NCI-H2029 treated with DMSO at 0.1 percent for 48 hours (cell line): Measurements from ENCODE around the gene PIGM.
"Not testable (repeated sequence)": the region's sequence is repeated elsewhere in the genome, so short reads cannot be mapped to it uniquely, and the experiment has no call there.

Experiments
- DNase-seq: peaks from one replicate; lab custom pipeline; 2025; lab: John Stamatoyannopoulos, UW

PIGM gene

DNA sequence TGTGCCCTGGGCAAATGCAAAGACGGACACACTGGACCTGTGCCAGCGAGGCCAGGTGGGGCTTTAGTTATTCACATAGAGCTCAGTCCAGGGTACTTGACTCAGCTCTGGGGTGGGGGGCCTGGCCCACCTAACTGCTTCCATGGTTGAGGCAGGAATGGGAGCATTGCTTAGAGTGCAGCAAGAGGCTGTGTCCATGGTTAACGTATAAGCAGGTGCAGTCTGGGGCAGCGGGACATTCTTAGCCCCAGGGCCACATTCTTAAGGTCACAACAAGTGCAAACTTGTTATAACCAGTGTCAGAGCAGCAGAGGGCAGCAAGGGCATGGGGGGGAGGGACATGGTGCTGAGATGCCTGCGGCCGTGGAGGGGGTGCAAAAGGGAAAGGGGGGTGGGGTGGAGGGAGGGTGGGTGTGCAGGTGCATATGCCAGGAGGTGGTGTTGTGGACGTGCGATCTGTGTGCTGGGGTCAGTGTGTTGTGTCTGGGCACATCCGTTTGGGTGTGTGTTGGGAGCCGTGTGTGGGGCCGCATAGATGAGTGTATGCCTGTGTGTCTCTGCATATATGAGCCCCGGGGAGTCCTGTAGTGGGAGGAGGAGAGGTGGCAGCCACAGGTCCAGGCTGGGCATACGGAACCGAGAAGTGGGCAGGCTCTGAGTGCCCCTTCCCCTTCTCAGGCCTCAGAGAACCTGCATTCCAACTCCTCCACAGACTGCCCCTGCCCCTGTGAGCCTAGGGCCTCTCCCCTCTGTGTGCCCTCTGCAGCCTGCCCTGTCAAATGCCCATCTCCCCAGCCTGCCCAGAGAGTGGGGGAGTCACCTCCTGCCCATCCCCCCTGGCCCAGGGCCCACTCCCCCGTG, 29.8 kb upstream of the PIGM start:
- DNase-seq: no peak

DNA sequence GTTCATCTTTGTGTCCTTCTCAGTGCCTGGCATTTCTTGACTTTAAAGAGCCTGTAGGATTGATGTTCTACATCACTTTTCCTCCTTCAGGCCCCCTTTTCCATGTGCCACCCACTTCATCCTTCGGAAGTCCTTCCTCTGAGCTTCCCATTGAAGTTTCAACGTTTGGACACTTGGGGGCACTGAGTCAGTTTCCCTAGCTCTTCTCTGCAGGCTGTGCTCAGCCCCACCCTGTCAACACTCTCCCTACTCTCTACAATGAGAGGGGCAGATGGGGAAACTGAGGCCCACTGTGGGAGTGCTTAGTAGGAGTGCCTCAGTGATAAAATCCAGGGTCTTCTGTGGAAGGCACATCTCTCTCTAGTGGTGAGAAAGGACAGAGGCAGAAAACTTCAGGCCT, 26.3 kb upstream of the PIGM start:
- DNase-seq: no peak

DNA sequence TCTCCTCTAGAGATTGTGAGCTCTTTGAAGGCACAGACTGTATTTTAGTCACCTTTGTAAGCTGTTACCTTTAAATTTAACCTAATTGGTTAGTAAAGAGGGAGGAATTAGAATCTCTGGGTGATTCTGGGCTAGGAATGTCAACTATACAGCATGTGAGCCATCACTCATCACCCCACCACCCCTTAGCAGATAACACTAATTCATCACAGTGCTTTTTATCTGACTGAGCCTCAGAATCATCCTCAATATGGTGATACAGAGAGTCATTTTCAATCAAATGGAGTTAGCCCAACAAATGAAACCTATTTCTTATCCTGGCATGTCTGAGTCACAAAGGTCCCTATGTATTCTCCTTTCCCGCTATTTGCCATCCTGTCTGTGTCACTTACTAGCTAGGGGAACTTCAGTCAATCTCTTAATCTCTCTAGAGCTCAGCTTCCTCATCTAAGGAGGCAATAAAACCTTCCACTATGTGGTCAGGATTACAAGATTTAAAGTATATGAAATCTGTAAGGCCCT, 24.9 kb upstream of the PIGM start:
- DNase-seq: no peak

DNA sequence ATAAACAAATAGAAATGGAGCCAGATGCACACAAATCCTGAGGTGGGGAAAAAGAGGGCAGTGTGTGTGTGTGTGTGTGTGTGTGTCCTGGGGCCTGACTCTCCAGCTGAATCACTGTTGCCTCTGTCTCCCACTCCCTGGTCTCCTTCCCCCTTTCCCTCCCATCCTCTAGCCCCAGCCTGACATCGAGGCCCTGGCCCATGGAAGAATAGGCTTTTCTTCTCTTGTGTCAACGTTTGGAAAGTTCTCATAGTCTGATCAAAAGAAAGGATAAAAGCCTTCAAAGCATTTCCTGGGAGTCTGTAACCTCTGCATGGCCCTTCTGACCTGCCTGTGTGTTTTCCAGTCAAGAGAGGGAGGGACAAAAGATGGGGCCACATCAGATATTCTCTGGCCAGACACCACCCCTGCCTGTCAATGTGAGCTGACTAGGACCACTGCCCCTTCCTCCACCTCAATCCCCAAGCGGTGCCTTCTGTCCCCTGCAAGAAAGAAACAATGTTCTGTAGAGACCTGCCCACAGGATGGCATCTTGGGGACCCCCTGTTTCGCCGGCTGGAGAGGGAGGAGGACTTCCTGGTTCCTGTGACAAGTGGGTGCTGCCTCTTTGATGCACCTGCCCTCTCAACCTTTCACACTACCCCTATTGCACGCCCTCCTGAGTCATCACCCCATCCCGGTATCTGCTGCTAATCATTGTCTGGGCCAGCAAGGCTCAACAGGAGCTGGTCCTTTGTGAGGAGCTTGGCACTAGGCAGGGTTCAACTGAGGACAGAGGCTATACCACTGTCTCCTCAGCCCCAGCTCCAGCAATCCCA, 22.0 kb upstream of the PIGM start:
- no peak for DNase-seq

DNA sequence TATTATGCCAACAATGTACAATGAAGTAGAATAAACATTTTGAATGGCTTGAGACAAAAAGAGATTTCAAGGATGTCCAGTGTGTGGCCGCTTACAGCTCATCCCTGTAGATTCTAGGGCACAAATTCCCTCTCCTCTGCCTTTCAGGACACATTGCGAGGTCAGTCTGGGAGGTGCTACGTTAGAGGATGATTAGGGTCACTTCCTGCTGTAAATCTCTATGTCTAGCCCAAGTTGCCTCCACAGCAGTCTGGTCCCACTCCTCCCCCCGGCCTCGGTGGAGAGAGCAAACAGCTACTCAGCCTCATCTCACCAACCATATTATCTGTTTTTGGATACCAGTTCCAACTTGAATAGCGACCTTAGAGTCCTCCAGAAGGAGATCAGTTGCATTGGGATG, 21.1 kb upstream of the PIGM start:
- no peak for DNase-seq

DNA sequence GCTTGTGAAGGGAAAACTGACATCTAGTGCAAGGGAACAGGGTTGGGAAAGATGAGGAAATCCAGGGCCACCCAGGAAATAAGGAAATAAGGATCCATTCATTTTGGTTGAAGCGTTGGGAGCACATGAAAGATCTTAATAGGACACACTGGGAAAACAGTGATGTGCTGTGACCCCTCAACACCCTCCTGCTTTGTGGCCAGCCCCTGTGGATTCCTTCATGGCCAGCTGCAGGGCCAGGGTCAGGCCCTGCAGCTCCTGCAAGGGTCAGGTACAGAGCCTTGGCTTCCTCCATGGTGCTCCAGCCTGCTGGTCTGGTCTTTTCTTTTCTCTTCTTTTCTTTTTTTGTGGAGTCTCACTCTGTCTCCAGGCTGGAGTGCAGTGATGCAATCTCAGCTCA, 18.8 kb upstream of the PIGM start:
- no peak for DNase-seq

DNA sequence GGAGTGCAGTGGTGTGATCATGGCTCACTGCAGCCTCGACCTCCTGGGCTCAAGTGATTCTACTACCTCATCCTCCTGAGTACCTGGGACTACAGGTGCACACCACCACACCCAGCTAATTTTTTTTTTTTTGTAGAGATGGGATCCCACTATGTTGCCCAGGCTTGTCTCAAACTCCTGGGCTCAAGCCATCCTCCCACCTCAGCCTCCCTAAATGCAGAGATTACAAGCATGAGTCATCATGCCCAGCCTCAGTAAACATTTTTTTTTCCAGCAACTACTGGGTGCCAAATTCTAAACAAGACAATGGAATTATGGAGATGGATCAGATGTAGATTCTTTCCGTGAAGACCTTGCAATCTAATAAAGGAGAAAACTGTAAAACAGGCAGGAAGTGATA, 18.4 kb upstream of the PIGM start:
- not testable (repeated sequence) for DNase-seq

DNA sequence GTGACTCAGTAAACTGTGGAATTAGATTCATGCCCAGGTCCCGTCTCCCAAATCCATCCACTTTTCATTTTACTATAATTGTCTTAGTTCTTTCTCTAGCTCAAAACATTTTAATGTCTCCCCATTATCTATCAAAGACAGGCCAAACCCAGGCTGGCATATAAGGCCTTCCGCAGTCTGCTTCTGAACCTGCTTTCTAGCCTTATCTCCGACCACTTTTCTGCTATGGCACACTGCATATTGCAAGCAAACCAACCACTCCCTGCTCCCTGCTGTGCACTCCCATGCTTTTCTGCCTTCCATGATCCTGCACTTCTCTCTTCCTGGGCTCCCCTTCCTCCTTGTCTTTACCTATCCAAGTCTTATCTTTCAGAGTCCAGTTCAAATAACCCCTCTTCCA, 17.3 kb upstream of the PIGM start:
- no peak for DNase-seq

DNA sequence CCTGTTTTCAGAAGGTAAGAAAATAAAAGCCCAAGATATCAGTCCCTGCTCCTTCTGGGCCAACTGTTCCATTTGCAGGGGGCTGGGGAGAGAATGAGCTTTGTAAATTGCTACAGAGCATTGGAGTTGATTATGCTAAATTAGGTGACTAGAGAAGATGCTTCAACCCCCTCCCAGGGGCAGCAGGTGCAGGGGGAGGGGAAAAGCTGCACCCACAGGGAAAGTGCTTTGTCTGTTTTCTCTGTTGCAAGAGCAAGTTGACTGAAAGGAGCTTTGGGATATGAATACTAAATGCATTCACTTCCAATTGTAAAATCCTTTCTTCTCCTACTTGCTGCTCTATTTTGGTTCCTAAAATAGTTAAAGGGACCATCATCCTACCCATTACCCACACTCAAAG, 16.5 kb upstream of the PIGM start:
- no peak for DNase-seq

DNA sequence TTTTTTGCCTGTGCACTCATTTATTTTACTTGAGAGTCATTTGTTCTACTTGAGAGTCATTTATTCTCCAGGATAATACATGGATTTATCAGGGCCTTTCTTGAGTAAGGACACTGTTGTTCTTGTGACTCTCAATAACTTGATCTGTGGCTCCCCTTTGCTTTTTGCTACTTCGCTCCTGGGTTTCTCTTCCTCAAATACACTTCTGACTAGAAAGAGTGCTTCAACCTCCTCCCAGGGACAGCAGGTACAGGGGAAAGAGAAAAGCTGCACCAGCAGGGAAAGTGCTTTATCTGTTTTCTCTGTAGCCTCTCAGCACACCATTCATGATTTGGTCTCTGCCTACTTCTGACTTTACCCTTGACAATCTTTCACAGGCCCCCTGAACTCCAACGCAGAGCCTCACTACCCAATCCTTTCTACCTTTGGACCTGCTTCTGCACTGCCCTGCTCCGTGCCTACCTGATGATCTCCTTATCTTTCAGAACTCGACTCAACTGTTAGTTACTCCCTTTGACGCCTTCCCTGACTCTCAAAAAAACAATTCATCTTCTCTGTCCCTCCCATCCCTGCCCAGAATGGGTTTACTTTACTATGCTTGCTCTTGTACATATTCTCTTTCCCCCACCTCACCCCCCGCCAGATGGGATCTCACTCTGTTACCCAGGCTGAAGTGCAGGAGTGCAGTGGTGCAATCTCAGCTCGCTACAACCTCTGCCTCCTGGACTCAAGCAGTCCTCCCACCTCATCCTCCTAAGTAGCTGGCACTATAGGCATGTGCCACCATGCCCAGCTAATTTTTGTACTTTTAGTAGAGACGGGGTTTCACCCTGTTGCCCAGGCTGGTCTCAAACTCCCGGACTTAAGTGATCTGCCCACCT, 15.6 kb upstream of the PIGM start:
- DNase-seq: no peak

DNA sequence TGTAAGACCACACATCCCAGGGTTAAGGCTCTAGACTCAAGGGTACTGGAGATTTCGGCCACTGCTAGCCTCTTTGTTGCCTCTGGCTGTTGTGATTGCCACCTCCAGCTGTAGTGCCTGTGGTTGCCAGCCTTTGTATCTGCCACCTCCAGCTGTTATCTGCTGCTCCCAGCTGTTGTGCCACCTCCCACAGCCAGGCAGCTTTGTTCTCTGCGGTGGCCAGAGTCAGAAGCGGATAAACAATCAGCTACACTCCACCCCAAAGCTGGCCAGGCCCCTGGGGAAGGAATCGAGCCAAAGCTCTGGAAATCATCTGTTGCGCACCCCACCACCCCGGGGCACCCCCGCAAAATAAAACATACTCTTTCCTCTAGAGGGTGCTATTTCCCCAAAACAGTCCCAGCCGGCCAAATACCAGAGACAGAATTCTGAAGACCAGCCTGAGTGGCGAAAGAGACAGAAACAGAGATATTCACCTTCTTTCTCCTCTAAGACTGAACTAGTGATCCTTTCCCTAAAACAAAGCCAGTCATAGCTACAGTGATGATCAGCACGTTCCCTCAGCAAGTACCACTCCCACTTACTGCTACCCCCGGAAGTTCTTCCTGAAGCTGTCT, 14.8 kb upstream of the PIGM start:
- DNase-seq: no peak

DNA sequence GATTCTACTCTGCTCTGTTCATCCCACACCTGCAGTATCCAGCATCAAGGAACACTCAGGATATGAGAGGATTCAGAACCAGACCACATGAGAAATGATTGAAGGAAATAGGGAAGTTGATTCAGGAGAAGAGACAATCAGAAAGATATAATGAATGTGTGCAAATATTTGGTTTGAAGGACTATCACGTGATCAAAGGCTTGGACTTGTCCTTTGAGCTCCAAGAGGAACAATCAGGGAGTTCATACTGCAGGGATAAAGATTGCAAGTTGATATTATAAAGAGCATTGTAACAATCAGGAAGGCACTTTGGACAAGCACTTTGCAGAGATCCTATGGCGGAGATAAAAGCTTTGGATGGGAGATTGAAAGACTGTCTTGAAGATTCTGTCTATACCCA, 13.9 kb upstream of the PIGM start:
- DNase-seq: no peak

DNA sequence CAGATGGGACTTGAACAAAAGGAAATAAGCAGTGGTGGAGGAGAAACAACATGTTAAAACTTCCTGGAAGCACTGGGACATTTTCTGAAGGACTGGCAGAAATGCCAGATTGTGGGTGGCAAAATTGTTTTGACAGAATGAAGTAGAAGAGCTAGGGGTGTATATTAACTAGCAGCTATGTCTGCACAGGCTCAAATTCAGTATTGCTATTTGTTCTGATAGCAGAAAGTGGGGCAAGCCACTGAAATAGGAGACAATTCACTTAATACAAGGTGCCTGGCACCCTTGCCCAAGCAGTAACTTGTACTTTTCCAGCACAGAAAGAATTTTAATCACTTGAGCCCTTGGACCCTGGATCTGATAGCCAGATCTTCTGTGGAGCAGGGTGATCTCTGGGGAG, 11.8 kb upstream of the PIGM start:
- no peak for DNase-seq

DNA sequence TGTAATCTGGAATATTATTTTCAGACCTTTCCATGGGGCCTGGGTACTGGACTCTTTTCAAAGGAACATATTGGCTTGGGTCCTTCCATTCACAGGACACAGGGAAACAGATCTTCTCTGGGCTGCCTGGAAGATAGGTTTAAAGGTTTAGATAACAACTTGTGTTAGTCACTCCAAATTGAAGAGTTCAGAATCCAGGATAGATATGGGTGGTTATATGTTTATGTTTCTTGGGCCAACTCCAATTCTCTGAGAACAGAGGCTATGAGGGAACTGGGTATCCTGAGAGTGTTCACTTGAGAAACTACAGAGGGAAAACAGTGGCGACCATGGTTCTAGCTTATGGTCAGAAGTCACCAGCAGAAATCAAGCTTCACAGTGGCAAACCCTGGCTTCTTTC, 8.7 kb upstream of the PIGM start:
- DNase-seq: no peak

DNA sequence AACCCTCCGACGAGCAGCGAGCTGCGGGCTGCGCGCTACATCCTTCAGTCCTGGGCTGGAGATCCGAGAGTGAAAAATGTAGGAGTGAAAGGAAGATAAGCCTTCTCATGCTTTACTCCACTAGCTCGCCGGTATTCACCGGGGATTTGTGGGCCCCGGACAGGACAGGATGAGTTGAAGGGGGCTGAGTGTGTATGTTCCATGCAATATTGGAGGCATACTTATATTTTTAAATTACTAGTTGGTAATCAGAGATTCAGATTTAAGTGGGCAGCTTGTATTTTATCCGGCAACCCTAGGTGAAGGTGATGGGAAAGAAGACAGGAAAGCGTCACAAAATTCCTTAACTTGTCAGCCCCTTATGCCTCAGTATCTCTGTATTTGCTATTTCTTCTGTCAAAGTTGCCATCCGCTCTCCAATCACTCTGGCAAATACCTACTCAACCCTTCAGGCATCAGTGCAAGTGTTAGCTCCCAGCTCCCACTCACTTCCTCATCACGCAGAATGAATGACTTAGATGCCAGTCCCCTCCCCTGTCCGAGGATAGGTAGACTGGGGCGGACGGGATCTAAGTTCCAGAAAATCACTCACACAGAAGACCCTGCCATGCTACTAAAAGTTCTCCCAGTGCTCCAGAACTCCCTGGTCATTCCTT, 503 bp upstream of the PIGM start:
- DNase-seq: no peak

DNA sequence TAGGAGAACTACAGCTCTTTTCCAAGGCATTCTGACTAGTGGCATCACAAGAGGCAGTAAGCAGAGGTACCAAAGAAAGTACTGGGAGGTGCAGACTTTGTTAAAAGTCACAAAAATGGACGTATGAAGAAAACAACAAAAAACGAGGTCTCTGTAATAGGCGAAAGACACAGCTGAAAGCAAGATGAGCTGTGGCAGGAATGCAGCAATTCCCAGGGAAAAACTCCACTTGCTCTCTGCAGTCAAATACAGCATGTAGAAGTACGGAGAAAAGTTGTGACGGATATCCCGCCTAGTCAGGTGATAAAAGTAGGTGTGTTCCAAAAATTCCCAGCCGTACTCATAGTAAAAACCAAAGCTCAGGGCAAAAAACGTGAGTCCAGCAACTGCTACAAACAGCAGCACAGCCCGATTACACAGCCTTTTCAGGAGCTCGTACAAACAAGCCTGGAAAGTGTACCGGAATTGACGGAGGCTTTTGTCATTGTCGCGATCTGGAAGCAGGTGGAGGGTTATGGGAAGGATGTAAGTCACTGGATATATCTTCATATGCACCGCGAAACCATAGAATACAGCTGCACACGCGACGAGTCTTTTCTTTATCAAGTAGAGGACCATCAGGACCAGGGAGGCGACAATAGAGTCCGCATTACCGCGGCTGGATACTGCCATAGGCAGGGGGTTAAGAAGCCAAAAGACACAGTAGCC, 979 bp downstream of the PIGM start:
- no peak for DNase-seq

DNA sequence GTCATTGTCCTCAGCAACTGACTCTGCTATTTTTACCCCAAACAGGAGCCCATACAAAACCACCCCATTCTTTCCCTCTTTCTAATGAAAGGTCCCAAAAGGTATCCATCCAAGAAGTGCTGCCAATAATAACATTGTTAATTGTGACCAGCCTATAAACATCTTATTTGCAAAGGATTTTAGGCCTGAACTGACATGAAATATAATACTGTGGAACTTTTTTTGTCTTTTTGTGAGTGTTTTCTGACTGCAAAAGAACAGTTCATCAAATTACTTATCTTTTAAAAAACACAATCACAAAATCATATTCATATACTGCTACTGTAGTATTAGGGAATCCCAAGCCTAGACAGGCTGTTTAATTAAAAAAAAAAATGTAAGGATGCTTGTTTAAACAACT, 3.4 kb downstream of the PIGM start:
- no peak for DNase-seq

DNA sequence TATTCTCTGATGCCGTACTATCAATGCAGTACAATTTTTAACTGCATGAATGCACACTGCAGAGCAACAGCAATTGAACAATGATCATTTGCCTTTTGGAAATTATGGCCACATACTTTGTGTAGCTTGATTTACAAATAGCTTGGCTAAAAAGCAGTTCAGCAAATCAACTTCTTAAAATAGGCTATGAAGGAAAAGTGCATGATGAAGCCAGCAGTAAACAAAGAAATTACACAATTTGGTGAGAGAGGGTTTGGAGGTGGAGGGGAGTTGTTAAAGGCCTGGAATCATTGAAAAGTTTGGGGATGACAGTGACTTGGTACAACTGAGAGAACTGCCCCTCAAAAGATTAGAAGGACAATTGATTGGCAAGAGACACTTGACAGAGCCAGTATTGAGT, 6.5 kb downstream of the PIGM start:
- no peak for DNase-seq

DNA sequence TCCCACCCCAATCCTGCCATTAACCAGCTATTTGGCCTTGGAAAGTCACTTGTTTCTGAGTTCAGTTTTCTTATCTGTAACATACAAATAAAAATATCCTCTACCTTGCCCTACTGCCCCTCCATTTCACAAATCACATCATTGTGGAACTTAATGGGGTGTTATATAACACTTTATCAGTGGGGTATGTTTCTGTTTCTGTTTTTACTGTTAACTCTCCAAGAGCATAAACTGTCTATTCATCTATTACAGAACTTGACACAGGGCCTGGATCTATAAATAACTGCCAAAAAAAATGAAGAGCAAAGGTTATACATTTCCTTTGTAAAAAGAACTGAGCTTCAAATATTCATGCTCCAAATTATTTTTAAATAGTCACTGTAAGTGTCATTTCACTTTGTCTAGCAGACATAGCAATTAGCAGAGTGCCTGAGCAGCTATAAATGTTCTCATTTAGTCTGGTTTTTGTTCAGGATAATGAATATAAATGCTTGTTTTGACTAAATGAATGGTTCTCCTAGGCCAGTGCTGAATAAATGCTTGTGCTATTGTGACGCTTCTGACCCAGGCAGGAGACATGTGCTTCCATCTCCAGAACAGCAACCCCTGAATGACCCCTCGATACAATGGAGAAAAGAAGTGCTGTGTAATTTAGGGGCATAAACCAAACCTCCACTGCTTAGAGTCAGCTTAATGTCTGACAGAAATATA, 7.4 kb downstream of the PIGM start:
- no peak for DNase-seq
